ENCODE measurements around the gene OR4D2. TPM values are rescaled to one million over a fixed set of nuclear protein-coding genes. Genes with fewer than 3 reads are reported as not detected.

OR4D2 gene
- total and polyA plus RNA-seq, 2 experiments from 2014 or later, result not detected

DNA sequence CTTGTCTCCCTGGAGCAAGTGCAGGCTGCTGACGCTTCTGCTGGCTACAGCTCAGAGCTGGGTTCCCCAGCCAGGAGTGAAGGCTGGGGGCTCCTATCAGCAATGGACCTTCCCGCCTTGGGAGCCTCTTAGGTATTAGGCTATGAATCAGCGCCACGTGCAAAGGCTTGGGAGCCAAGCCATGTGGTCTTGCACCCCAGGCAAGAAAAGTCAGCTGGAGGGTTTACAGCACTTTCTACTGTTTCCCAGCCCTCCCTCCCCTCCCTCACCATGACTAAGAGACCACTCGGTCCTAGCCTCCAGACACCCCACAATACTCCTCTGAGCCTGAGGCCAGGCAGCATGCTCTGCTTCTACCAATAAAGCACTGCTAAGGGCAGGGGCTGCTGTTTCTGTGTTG lies 38.0 kb downstream of the OR4D2 start:
- Histone ChIP-seq H3K4me1 (ENCODE audit: insufficient read depth) (no peaks in the 10 kb centered on the region), H2AFZ (no peak overlapping the region), H3K4me2 (no peak overlapping the region), H3K27me3 (no peaks in the 10 kb centered on the region), H3K4me3 (no peak overlapping the region), H3K79me2 (no peaks in the 10 kb centered on the region), H3K9me3 (ENCODE audit: low read depth) (no peaks in the 10 kb centered on the region), H3K27ac (no peak overlapping the region), H4K20me1 (ENCODE audit: insufficient read depth, poor library complexity, severe bottlenecking) (no peaks in the 10 kb centered on the region), H3K36me3 (replicated peaks; ENCODE audit: insufficient read depth, low read depth) (no peaks in the 10 kb centered on the region), H3K9me2 (replicated peaks; ENCODE audit: insufficient read depth) (no peaks in the 10 kb centered on the region)
- 81% methylated on average over 5 of the region's 5 CpGs for WGBS (ENCODE audit: low lambda C conversion rate, missing lambda C conversion rate)
- TF ChIP-seq EZH2 (IDR thresholded peaks at IDR 0.05; ENCODE audit: borderline replicate concordance) (no peak), EZH2phosphoT487 (IDR thresholded peaks at IDR 0.05; ENCODE audit: low read depth, severe bottlenecking, unreplicated experiment) (no peak)
- TF ChIP-seq, protein P1, sequence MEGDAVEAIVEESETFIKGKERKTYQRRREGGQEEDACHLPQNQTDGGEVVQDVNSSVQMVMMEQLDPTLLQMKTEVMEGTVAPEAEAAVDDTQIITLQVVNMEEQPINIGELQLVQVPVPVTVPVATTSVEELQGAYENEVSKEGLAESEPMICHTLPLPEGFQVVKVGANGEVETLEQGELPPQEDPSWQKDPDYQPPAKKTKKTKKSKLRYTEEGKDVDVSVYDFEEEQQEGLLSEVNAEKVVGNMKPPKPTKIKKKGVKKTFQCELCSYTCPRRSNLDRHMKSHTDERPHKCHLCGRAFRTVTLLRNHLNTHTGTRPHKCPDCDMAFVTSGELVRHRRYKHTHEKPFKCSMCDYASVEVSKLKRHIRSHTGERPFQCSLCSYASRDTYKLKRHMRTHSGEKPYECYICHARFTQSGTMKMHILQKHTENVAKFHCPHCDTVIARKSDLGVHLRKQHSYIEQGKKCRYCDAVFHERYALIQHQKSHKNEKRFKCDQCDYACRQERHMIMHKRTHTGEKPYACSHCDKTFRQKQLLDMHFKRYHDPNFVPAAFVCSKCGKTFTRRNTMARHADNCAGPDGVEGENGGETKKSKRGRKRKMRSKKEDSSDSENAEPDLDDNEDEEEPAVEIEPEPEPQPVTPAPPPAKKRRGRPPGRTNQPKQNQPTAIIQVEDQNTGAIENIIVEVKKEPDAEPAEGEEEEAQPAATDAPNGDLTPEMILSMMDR (IDR thresholded peaks at IDR 0.05; ENCODE audit: poor library complexity), result no peak
- no peak for DNase-seq (ENCODE audit: low spot score)

DNA sequence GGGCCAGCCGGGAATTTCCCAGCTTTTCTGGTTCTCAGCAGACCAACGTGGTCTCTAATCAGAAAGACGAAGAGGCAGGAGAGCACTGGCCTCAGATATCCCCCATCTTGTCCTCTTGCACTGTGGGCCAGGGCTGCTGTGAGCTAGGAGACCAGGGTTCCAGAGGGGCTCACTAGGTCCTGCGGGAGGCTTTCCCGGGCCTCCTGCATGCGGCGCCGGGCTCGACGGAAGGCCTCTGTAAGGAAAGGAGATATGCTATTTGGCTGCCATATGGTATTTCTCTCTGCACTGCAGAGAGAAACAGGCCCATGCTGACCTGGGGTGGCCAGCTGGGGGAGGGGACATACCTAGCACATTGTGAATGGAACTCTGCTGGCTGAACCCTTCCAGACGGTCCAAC lies 39.2 kb downstream of the OR4D2 start:
- H4K20me1 ChIP-seq (ENCODE audit: insufficient read depth, poor library complexity, severe bottlenecking), result no peaks in the 10 kb centered on the region
- no peak overlapping the region for H3K4me2 ChIP-seq
- H3K27me3 ChIP-seq, result no peaks in the 10 kb centered on the region
- no peak for DNase-seq (ENCODE audit: low spot score)
- H2AFZ ChIP-seq, result no peak overlapping the region
- TF ChIP-seq EZH2phosphoT487 (IDR thresholded peaks at IDR 0.05; ENCODE audit: low read depth, severe bottlenecking, unreplicated experiment) (no peak), EZH2 (IDR thresholded peaks at IDR 0.05; ENCODE audit: borderline replicate concordance) (no peak)
- TF ChIP-seq, protein P1 (IDR thresholded peaks at IDR 0.05; ENCODE audit: poor library complexity), result no peak
- 94% methylated on average over 11 of the region's 11 CpGs for WGBS (ENCODE audit: low lambda C conversion rate, missing lambda C conversion rate)
- H3K4me1 ChIP-seq (ENCODE audit: insufficient read depth), result no peaks in the 10 kb centered on the region
- no peaks in the 10 kb centered on the region for H3K36me3 ChIP-seq (replicated peaks; ENCODE audit: insufficient read depth, low read depth)
- no peaks in the 10 kb centered on the region for H3K9me3 ChIP-seq (ENCODE audit: low read depth)
- no peaks in the 10 kb centered on the region for H3K79me2 ChIP-seq
- no peaks in the 10 kb centered on the region for H3K9me2 ChIP-seq (replicated peaks; ENCODE audit: insufficient read depth)
- H3K27ac ChIP-seq, result no peak overlapping the region
- no peak overlapping the region for H3K4me3 ChIP-seq

DNA sequence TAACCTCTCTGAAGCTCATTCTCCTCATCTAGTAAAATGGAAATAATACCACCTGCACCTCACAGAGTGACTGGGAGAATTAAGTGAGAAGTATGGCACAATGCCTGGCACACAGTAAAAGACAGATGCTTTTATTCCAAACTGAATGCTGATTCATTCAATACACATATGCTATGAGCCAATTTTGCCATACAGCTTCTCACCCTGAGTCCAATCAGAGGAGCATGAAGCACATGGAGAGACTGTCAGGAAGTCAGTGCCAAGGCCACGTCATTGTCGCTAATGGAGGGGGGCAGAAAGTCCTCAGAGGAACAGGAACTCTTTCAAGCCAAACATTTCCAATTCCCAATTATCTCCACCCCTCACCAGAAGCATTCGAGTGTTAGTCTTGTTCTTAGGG lies 40.7 kb downstream of the OR4D2 start:
- no peaks in the 10 kb centered on the region for H3K9me3 ChIP-seq (ENCODE audit: low read depth)
- H3K4me3 ChIP-seq, result no peak overlapping the region
- H3K9me2 ChIP-seq (replicated peaks; ENCODE audit: insufficient read depth), result no peaks in the 10 kb centered on the region
- no peak for TF ChIP-seq EZH2phosphoT487 (IDR thresholded peaks at IDR 0.05; ENCODE audit: low read depth, severe bottlenecking, unreplicated experiment)
- TF ChIP-seq EZH2 (IDR thresholded peaks at IDR 0.05; ENCODE audit: borderline replicate concordance), result no peak
- TF ChIP-seq, protein P1 (IDR thresholded peaks at IDR 0.05; ENCODE audit: poor library complexity), result no peak
- no peak overlapping the region for H2AFZ ChIP-seq
- H3K4me2 ChIP-seq, result no peak overlapping the region
- peak overlapping the region; percentile 91 for H3K27ac ChIP-seq
- H3K36me3 ChIP-seq (replicated peaks; ENCODE audit: insufficient read depth, low read depth), result no peaks in the 10 kb centered on the region
- 100% methylated on average over 3 of the region's 3 CpGs for WGBS (ENCODE audit: low lambda C conversion rate, missing lambda C conversion rate)
- H3K79me2 ChIP-seq, result no peaks in the 10 kb centered on the region
- H3K27me3 ChIP-seq, result no peaks in the 10 kb centered on the region
- no peaks in the 10 kb centered on the region for H3K4me1 ChIP-seq (ENCODE audit: insufficient read depth)
- DNase-seq (ENCODE audit: low spot score), result no peak
- H4K20me1 ChIP-seq (ENCODE audit: insufficient read depth, poor library complexity, severe bottlenecking), result no peaks in the 10 kb centered on the region

DNA sequence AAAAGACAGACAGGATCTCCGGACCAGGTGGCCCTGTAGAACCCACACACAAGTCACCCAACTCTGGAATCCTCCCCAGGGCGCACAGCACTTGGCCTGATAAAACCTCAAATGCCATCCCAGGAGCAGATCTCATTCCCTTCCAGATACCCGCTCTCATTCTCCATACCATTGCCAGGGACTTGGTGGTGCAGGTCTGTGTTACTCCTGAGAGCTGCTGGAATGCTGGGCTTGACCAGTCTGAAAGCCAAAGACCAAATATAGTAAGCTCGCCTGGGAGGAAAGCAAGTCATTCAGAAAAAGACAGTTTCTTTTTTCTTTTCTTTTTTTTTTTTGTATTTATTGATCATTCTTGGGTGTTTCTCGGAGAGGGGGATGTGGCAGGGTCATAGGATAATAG lies 41.6 kb downstream of the OR4D2 start:
- WGBS (ENCODE audit: low lambda C conversion rate, missing lambda C conversion rate), result 87% methylated on average over 5 of the region's 5 CpGs

More for the DNA sequence above, 41.6 kb downstream of the OR4D2 start:
- DNase-seq (ENCODE audit: low spot score), result no peak
- H3K36me3 ChIP-seq (replicated peaks; ENCODE audit: insufficient read depth, low read depth), result no peaks in the 10 kb centered on the region
- H3K4me2 ChIP-seq, result no peak overlapping the region
- H3K27me3 ChIP-seq, result no peaks in the 10 kb centered on the region
- H3K79me2 ChIP-seq, result no peaks in the 10 kb centered on the region
- H4K20me1 ChIP-seq (ENCODE audit: insufficient read depth, poor library complexity, severe bottlenecking), result no peaks in the 10 kb centered on the region
- no peaks in the 10 kb centered on the region for H3K9me3 ChIP-seq (ENCODE audit: low read depth)
- no peaks in the 10 kb centered on the region for H3K9me2 ChIP-seq (replicated peaks; ENCODE audit: insufficient read depth)
- H3K27ac ChIP-seq, result peak overlapping the region; percentile 91
- no peaks in the 10 kb centered on the region for H3K4me1 ChIP-seq (ENCODE audit: insufficient read depth)
- TF ChIP-seq EZH2phosphoT487 (IDR thresholded peaks at IDR 0.05; ENCODE audit: low read depth, severe bottlenecking, unreplicated experiment) (no peak), EZH2 (IDR thresholded peaks at IDR 0.05; ENCODE audit: borderline replicate concordance) (no peak)
- TF ChIP-seq, protein P1 (IDR thresholded peaks at IDR 0.05; ENCODE audit: poor library complexity), result no peak
- no peak overlapping the region for H3K4me3 ChIP-seq
- no peak overlapping the region for H2AFZ ChIP-seq

Measured in hepatocyte (in vitro differentiated cells).